BJ (cell line): ENCODE results near the gene ABCA13. TPM values are rescaled to one million over a fixed set of nuclear protein-coding genes. Genes with fewer than 3 reads are reported as not detected.

Source experiments
- CTCF ChIA-PET: fragments of 350-600 bp; formaldehyde crosslinking; extraction: SDS; loops from one replicate; lab custom pipeline; 2021; ENCODE audit warnings: antibody characterized with exemption, inconsistent platforms; lab: Yijun Ruan, JAX
- POLR2A ChIA-PET: fragments of 300-600 bp; sonication (Branson Sonifier 250); formaldehyde crosslinking; extraction: SDS; loops from one replicate; lab custom pipeline; 2021; ENCODE audit warnings: antibody characterized with exemption; lab: Charles Lee
- DNase-seq: peaks from one replicate; pipeline ENCODE4 v3.0.0-alpha.2; 2011; ENCODE audit warnings: low read depth
- H3K27me3 ChIP-seq: 2 replicates; pipeline ENCODE4 v1.6.0; 2011; ENCODE audit warnings: low read length; ENCODE audit not compliant: control insufficient read depth, insufficient read depth
- H3K36me3 ChIP-seq: 2 replicates; pipeline ENCODE4 v1.5.1; 2011; ENCODE audit warnings: low read length; ENCODE audit not compliant: control insufficient read depth, insufficient read depth
- H3K4me3 ChIP-seq: 2 replicates; pipeline ENCODE4 v1.5.1; 2011; ENCODE audit warnings: low read depth, mild to moderate bottlenecking, control low read depth, low read length
- polyA plus RNA-seq: library from polyadenylated mRNA; depleted of rRNA; stranded (reverse); fragments of >200 nt; gene quantifications from 2 replicates; pipeline ENCODE4 v1.2.3, GENCODE V29; 2011; rRNA removed
- TF ChIP-seq, protein P1 (sequence below): IDR thresholded peaks from 2 replicates; pipeline ENCODE4 v1.5.1; 2011; ENCODE audit warnings: low read depth, mild to moderate bottlenecking, control low read depth, inconsistent platforms, low read length, moderate library complexity; ENCODE audit not compliant: insufficient read depth

Gene ABCA13
- polyA plus RNA-seq, 1 experiment, result 0.15 TPM

DNA sequence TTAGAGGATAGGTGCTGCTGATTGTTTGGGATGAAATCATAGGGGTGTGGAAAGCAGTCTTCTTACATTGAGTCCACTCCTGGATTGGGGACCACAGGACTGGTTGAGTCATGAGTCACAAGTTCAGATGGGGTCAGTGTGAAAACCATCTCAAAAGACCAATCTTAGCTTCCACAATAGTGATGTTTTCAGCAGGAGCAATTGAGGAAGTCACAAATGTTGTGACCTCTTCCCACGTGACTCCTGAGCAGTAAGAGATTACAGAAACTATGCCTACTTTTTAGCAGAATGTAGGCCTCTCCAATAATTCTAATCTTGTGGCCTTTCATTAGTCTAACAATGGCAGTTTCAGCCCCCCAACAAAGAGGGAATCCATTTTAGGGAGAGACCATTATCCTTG is 496.1 kb downstream of the ABCA13 start:
- TF ChIP-seq, protein P1, sequence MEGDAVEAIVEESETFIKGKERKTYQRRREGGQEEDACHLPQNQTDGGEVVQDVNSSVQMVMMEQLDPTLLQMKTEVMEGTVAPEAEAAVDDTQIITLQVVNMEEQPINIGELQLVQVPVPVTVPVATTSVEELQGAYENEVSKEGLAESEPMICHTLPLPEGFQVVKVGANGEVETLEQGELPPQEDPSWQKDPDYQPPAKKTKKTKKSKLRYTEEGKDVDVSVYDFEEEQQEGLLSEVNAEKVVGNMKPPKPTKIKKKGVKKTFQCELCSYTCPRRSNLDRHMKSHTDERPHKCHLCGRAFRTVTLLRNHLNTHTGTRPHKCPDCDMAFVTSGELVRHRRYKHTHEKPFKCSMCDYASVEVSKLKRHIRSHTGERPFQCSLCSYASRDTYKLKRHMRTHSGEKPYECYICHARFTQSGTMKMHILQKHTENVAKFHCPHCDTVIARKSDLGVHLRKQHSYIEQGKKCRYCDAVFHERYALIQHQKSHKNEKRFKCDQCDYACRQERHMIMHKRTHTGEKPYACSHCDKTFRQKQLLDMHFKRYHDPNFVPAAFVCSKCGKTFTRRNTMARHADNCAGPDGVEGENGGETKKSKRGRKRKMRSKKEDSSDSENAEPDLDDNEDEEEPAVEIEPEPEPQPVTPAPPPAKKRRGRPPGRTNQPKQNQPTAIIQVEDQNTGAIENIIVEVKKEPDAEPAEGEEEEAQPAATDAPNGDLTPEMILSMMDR, result no peak
- no peak for DNase-seq
- no peaks in the 10 kb centered on the region for H3K36me3 ChIP-seq
- ChIA-PET CTCF (no interaction called here), POLR2A (no interaction called here)
- H3K27me3 ChIP-seq, result no peaks in the 10 kb centered on the region
- no peak overlapping the region for H3K4me3 ChIP-seq

DNA sequence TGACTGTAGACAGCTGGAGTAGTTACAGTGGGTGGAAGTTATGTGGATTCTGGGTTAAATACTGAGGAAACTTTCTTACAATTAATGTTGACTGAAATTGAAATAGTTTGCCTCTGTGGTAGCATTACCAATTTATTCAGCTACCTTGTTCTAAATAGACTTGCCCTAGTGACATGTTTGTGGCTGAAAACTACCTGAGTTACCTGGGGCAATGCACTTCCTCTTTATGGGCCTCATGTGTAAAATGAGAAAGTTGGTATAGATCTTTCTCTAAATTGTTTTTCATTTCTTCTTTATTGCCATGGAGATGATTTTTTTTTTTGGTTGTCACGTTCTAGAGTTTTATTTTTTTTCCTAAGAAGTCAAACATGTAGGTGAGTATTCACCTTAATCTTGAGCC is 500.4 kb downstream of the ABCA13 start:
- TF ChIP-seq, protein P1, result no peak
- Histone ChIP-seq H3K36me3 (no peaks in the 10 kb centered on the region), H3K27me3 (no peaks in the 10 kb centered on the region), H3K4me3 (no peak overlapping the region)
- ChIA-PET POLR2A (no interaction called here), CTCF (no interaction called here)
- no peak for DNase-seq

DNA sequence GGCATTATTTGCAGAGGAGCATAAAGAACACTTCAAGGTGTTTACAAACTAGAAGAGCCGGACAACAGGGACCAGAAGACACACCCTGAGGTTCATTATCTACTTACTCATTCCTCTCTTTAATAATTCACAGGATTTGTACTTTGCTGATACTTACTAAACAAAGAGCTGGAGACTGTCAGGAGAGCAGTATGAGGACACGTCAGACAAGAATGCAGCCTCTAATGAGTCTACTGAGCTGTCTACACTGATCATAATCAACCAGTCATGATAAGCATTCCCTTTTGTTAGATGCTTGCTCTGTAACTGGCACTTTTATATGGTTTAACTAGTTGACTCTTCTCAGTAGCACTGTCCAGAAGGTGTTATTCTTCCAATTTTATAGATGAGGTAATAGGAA is 509.7 kb downstream of the ABCA13 start:
- POLR2A ChIA-PET, result no interaction called here
- Histone ChIP-seq H3K36me3 (no peaks in the 10 kb centered on the region), H3K27me3 (no peaks in the 10 kb centered on the region), H3K4me3 (no peak overlapping the region)
- DNase-seq, result no peak
- CTCF ChIA-PET, result no interaction called here
- TF ChIP-seq, protein P1, result no peak

DNA sequence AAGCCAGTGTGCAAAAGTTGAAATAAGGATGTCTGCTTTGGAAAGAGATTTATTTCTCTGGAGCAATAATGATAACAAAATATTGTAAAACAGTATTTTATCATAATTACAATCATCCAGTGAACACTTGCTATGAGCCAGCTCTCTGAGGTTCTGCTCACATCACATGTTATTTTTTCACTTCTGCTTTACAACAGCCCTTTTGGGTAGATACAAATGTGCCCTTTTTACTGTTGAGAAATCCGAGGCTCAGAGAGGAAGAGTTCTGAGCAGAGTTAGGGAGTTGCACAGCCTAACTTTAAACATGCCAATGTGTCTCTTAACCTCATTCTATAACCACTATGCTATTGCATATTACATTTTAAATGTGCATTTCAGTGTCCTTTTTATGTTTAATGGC is 520.5 kb downstream of the ABCA13 start:
- TF ChIP-seq, protein P1, result no peak
- Histone ChIP-seq H3K36me3 (no peaks in the 10 kb centered on the region), H3K4me3 (no peak overlapping the region), H3K27me3 (no peaks in the 10 kb centered on the region)
- CTCF ChIA-PET, result no interaction called here
- no peak for DNase-seq
- POLR2A ChIA-PET, result no interaction called here

Other genes with a start within 250 kb of the ABCA13 start
- 0.01 and 0.13 TPM in 2 replicates for gene PKD1L1, start 223.0 kb upstream of the ABCA13 start, polyA plus RNA-seq
- 14.1 and 23.7 TPM in 2 replicates for gene HUS1, start 191.8 kb upstream of the ABCA13 start, polyA plus RNA-seq
- gene SUN3, start 142.4 kb upstream of the ABCA13 start, polyA plus RNA-seq, result not detected in 2 replicates
- 0.07 TPM in 2 replicates for gene C7orf57, start 135.9 kb upstream of the ABCA13 start, polyA plus RNA-seq
- gene UPP1, start 82.2 kb upstream of the ABCA13 start, polyA plus RNA-seq, result 19.2 and 25.1 TPM in 2 replicates